ENCODE measurements around the gene LPGAT1. TPM values are rescaled to one million over a fixed set of nuclear protein-coding genes. Genes with fewer than 3 reads are reported as not detected.

LPGAT1 gene
- total RNA-seq, 4 donors from 2014 or later: 19.3 to 345 (median 37.4) TPM

GRCh38 chr1:211808475-211808874 lies 22.1 kb downstream of the LPGAT1 start:
- TF ChIP-seq EP300 (IDR thresholded peaks at IDR 0.05; ENCODE audit: low read depth) (no peak), CTCF (IDR thresholded peaks at IDR 0.05) (no peak), POLR2A (IDR thresholded peaks at IDR 0.05) (no peak), POLR2AphosphoS5 (IDR thresholded peaks at IDR 0.05) (no peak)
- H3K9me3 ChIP-seq: no peaks in the 10 kb centered on the region
- intact Hi-C loops (cut with DNase I; ENCODE audit: low total_unique reads): loop anchor here (10.0 kb wide), 1 partner anchor 74 kb away; no protein-coding TSS in a partner anchor
- DNase-seq: no peak
- in situ Hi-C loops (cut with MboI; ENCODE audit: low pct_ligation_motif_present in 1 of 4, low pct_unique_long_range_greater_than_20kb in 1 of 4, low sequenced_read_pairs in 3 of 4): no loop called here
- H3K36me3 ChIP-seq: peaks cover 0 to 6% (median 0%) of the 10 kb centered on the region in 4 donors
- no peak overlapping the region for H3K27ac ChIP-seq
- H3K4me3 ChIP-seq: no peak overlapping the region
- WGBS, 2 donors (ENCODE audit: low coverage in 1 of 2): 84 to 94% methylated on average over 2 of the region's 2 CpGs
- no peaks in the 10 kb centered on the region for H3K27me3 ChIP-seq
- H3K4me1 ChIP-seq: no peaks in the 10 kb centered on the region

DNA sequence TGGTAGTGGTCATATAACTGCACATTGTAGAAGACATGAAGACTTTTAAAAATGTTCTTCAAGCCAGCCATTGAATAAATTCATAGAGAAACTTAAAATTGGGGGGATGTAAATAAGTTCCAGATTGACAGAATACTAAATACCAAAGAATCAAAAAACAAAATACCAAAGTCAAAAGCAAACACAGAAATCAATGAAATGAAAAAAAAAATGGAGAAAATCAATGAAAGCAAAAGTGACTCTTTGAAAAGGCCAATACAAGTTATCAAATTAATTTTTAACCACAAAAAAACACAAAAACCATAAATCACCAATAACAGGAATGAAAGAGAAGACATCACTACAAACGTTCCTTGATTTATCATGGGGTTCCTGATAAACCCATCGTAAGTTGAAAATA lies 25.6 kb downstream of the LPGAT1 start:
- Histone ChIP-seq H3K9me3 (no peaks in the 10 kb centered on the region), H3K36me3 (peaks cover 0 to 6% (median 0%) of the 10 kb centered on the region in 4 donors), H3K27ac (no peak overlapping the region), H3K4me1 (no peaks in the 10 kb centered on the region), H3K27me3 (no peaks in the 10 kb centered on the region), H3K4me3 (no peak overlapping the region)
- in situ Hi-C loops (cut with MboI; ENCODE audit: low pct_ligation_motif_present in 1 of 4, low pct_unique_long_range_greater_than_20kb in 1 of 4, low sequenced_read_pairs in 3 of 4) (no loop called here), intact Hi-C loops (cut with DNase I; ENCODE audit: low total_unique reads) (loop anchor here (10.0 kb wide), 1 partner anchor 70 kb away; no protein-coding TSS in a partner anchor)
- TF ChIP-seq POLR2A (IDR thresholded peaks at IDR 0.05): no peak
- DNase-seq: no peak
- WGBS, 2 donors (ENCODE audit: low coverage in 1 of 2): 82 to 86% methylated on average over 2 of the region's 2 CpGs

- in situ Hi-C loops (cut with MboI; ENCODE audit: low pct_ligation_motif_present in 1 of 4, low pct_unique_long_range_greater_than_20kb in 1 of 4, low sequenced_read_pairs in 3 of 4): no loop called here
- no peak overlapping the region for H3K4me3 ChIP-seq
- H3K9me3 ChIP-seq: no peaks in the 10 kb centered on the region
- H3K27ac ChIP-seq: no peak overlapping the region
- WGBS, 2 donors (ENCODE audit: low coverage in 1 of 2): 94 to 100% methylated on average over 2 to 3 of the region's 3 CpGs
- intact Hi-C loops (cut with DNase I; ENCODE audit: low total_unique reads): loop anchor here (10.0 kb wide), 1 partner anchor 66 kb away; no protein-coding TSS in a partner anchor
- H3K36me3 ChIP-seq: no peaks in the 10 kb centered on the region
- no peaks in the 10 kb centered on the region for H3K27me3 ChIP-seq
- no peaks in the 10 kb centered on the region for H3K4me1 ChIP-seq
- no peak for TF ChIP-seq EP300 (IDR thresholded peaks at IDR 0.05; ENCODE audit: low read depth)
- TF ChIP-seq POLR2A (IDR thresholded peaks at IDR 0.05): no peak
- TF ChIP-seq POLR2AphosphoS5 (IDR thresholded peaks at IDR 0.05): no peak
- TF ChIP-seq CTCF (IDR thresholded peaks at IDR 0.05): no peak
- no peak for DNase-seq
Measured at GRCh38 chr1:211800925-211801607, 29.5 kb downstream of the LPGAT1 start.

GRCh38 chr1:211797994-211798393 lies 32.6 kb downstream of the LPGAT1 start:
- intact Hi-C loops (cut with DNase I; ENCODE audit: low total_unique reads) (no loop called here), in situ Hi-C loops (cut with MboI; ENCODE audit: low pct_ligation_motif_present in 1 of 4, low pct_unique_long_range_greater_than_20kb in 1 of 4, low sequenced_read_pairs in 3 of 4) (no loop called here)
- no peaks in the 10 kb centered on the region for H3K4me1 ChIP-seq
- 68 to 75% methylated on average over 2 of the region's 2 CpGs for WGBS, 2 donors (ENCODE audit: low coverage in 1 of 2)
- no peak for DNase-seq
- no peak overlapping the region for H3K27ac ChIP-seq
- H3K9me3 ChIP-seq: no peaks in the 10 kb centered on the region
- TF ChIP-seq EP300 (IDR thresholded peaks at IDR 0.05; ENCODE audit: low read depth): no peak
- no peak for TF ChIP-seq CTCF (IDR thresholded peaks at IDR 0.05)
- no peak for TF ChIP-seq POLR2AphosphoS5 (IDR thresholded peaks at IDR 0.05)
- TF ChIP-seq POLR2A (IDR thresholded peaks at IDR 0.05): no peak
- H3K36me3 ChIP-seq: peaks cover 0 to 4% (median 0%) of the 10 kb centered on the region in 4 donors
- no peak overlapping the region for H3K4me3 ChIP-seq
- H3K27me3 ChIP-seq: no peaks in the 10 kb centered on the region

Data from transverse colon (tissue), 4 donors.